HCT116 (cell line): Measurements from ENCODE around the gene SIRPD. TPM values are rescaled to one million over a fixed set of nuclear protein-coding genes. Genes with fewer than 3 reads are reported as not detected.

Source experiments
- ATAC-seq: fragments of 200-7000 bp; cut with Tn5 transposase; 2 replicates; pipeline ENCODE4 v1.9.1; 2020; ENCODE audit warnings: mild to moderate bottlenecking, moderate library complexity
- BruUV-seq: library from RNA; stranded (reverse); fragments of 400-500 nt; replicated peaks from 2 replicates; lab custom pipeline; 2021; lab: Mats Ljungman, UMichigan
- CTCF ChIA-PET: fragments of 300-600 bp; sonication (Branson Sonifier 250); formaldehyde crosslinking; loops from one replicate; lab custom pipeline; 2021; ENCODE audit warnings: antibody characterized with exemption; lab: Charles Lee
- POLR2A ChIA-PET: fragments of 300-600, 350-600 bp; sonication (Branson Sonifier 250); formaldehyde crosslinking; loops from one replicate; lab custom pipeline; 2021; ENCODE audit warnings: antibody characterized with exemption; lab: Charles Lee
- RAD21 ChIA-PET, 2 experiments: fragments of 300-600 bp; sonication (Branson Sonifier 250); formaldehyde crosslinking; loops; one replicate each; lab custom pipeline; 2023; ENCODE audit warnings: low total read pairs in 2 of 2; ENCODE audit not compliant: uncharacterized antibody in 2 of 2, unreplicated experiment in 2 of 2, low non-redundant PET in 1 of 2; lab: Charles Lee
- DNase-seq: peaks from one replicate; pipeline ENCODE4 v3.0.0-alpha.2; 2010; ENCODE audit warnings: low read depth, low spot score
- H2AFZ ChIP-seq: fragments of 200-600 bp; shearing (Covaris generic), sonication (generic); 2 replicates; pipeline ENCODE4 v1.6.1; 2017; ENCODE audit warnings: low read depth, mixed run types, mixed read lengths, antibody characterized with exemption, low read length; ENCODE audit not compliant: poor library complexity, severe bottlenecking
- H3K27ac ChIP-seq: 2 replicates; pipeline ENCODE4 v1.5.1; 2012; ENCODE audit warnings: low read depth, low read length
- H3K27me3 ChIP-seq: fragments of 200-600 bp; sonication (generic); 2 replicates; pipeline ENCODE4 v1.6.1; 2016; ENCODE audit warnings: mixed run types, low read length, mixed read lengths; ENCODE audit not compliant: insufficient read depth
- H3K36me3 ChIP-seq, 2 experiments: fragments of 200-500 bp in 1 of 2; fragments of 200-600 bp in 1 of 2; sonication (Bioruptor generic) in 1 of 2; sonication (generic) in 1 of 2; 2 replicates each; pipeline versions ENCODE4 v1.5.1 to v1.6.1; 2014 to 2016; ENCODE audit warnings: low read length in 2 of 2, inconsistent platforms in 1 of 2, mixed read lengths in 1 of 2, mixed run types in 1 of 2; ENCODE audit not compliant: insufficient read depth in 2 of 2, control insufficient read depth in 1 of 2
- H3K4me1 ChIP-seq, 2 experiments: fragments of 200-600 bp in 1 of 2; sonication (generic) in 1 of 2; 2 replicates each; pipeline versions ENCODE4 v1.5.1 to v1.6.1; 2012 to 2017; ENCODE audit warnings: low read length in 2 of 2, inconsistent platforms in 1 of 2, mild to moderate bottlenecking in 1 of 2, mixed read lengths in 1 of 2, mixed run types in 1 of 2, moderate library complexity in 1 of 2; ENCODE audit not compliant: insufficient read depth in 2 of 2, control insufficient read depth in 1 of 2
- H3K4me2 ChIP-seq: fragments of 200-600 bp; sonication (generic); 2 replicates; pipeline ENCODE4 v1.6.1; 2017; ENCODE audit warnings: mixed run types, low read length, mixed read lengths
- H3K4me3 ChIP-seq, 2 experiments: fragments of 200-600 bp in 1 of 2; sonication (generic) in 1 of 2; replicated peaks in 1 of 2; 2 replicates each; pipeline ENCODE4 v1.5.1; 2011 to 2016; ENCODE audit warnings: low read length in 2 of 2, control low read depth in 1 of 2, low read depth in 1 of 2, mild to moderate bottlenecking in 1 of 2, mixed read lengths in 1 of 2, mixed run types in 1 of 2
- H3K79me2 ChIP-seq: fragments of 200-600 bp; sonication (generic); 2 replicates; pipeline ENCODE4 v1.6.1; 2017; ENCODE audit warnings: mild to moderate bottlenecking, mixed run types, low read length, moderate library complexity, mixed read lengths; ENCODE audit not compliant: insufficient read depth
- H3K9ac ChIP-seq: fragments of 200-600 bp; sonication (generic); 2 replicates; pipeline ENCODE4 v1.6.1; 2016; ENCODE audit warnings: low read length, mixed read lengths
- H3K9me2 ChIP-seq: fragments of 200-600 bp; sonication (generic), shearing (Covaris generic); 2 replicates; pipeline ENCODE4 v1.6.1; 2017; ENCODE audit warnings: mixed run types, mild to moderate bottlenecking, moderate library complexity; ENCODE audit not compliant: insufficient read depth
- H3K9me3 ChIP-seq, 2 experiments: fragments of 200-500 bp in 1 of 2; fragments of 200-600 bp in 1 of 2; sonication (Bioruptor generic) in 1 of 2; sonication (generic) in 1 of 2; 2 replicates each; pipeline ENCODE4 v1.6.1; 2014 to 2017; ENCODE audit warnings: low read length in 2 of 2, mixed read lengths in 2 of 2, inconsistent platforms in 1 of 2, low read depth in 1 of 2, mild to moderate bottlenecking in 1 of 2, mixed run types in 1 of 2, moderate library complexity in 1 of 2; ENCODE audit not compliant: control insufficient read depth in 1 of 2, insufficient read depth in 1 of 2
- H4K20me1 ChIP-seq: fragments of 200-600 bp; sonication (generic), shearing (Covaris generic); 2 replicates; pipeline ENCODE4 v1.6.1; 2017; ENCODE audit warnings: mixed run types, mild to moderate bottlenecking, moderate library complexity; ENCODE audit not compliant: insufficient read depth
- CEBPB ChIP-seq: IDR thresholded peaks from 2 replicates; pipeline ENCODE4 v1.6.1; 2012; ENCODE audit warnings: low read depth
- CTCF ChIP-seq, 3 experiments: fragments of 200-600 bp in 1 of 3; sonication (generic) in 1 of 3; IDR thresholded peaks in 2 of 3; conservative IDR thresholded peaks in 1 of 3; 2 replicates each; pipeline ENCODE4 v1.5.1; 2012 to 2017; ENCODE audit warnings: low read depth in 2 of 3, low read length in 2 of 3, antibody characterized with exemption in 1 of 3, borderline replicate concordance in 1 of 3, control low read depth in 1 of 3, mild to moderate bottlenecking in 1 of 3, mixed read lengths in 1 of 3, mixed run types in 1 of 3, moderate library complexity in 1 of 3; ENCODE audit not compliant: insufficient read depth in 1 of 3
- EGR1 ChIP-seq: IDR thresholded peaks from 2 replicates; pipeline ENCODE4 v1.6.1; 2012; ENCODE audit warnings: low read depth
- EZH2 ChIP-seq: fragments of 200-600 bp; sonication (generic); IDR thresholded peaks from 2 replicates; pipeline ENCODE4 v1.6.1; 2017; ENCODE audit warnings: antibody characterized with exemption, mixed run types
- EZH2phosphoT487 ChIP-seq: fragments of 200-600 bp; IDR thresholded peaks from 2 replicates; pipeline ENCODE4 v1.6.1; 2018; ENCODE audit warnings: antibody characterized with exemption, borderline replicate concordance
- FOSL1 ChIP-seq: IDR thresholded peaks from 2 replicates; pipeline ENCODE4 v1.6.1; 2012; ENCODE audit warnings: low read depth
- JUND ChIP-seq: IDR thresholded peaks from 2 replicates; pipeline ENCODE4 v1.6.1; 2012
- POLR2A ChIP-seq: IDR thresholded peaks from 2 replicates; pipeline ENCODE4 v1.7.0; 2011; ENCODE audit warnings: borderline replicate concordance; ENCODE audit not compliant: insufficient read depth, insufficient read length; ENCODE audit errors: extremely low read depth
- POLR2AphosphoS5 ChIP-seq: IDR thresholded peaks from 2 replicates; pipeline ENCODE4 v1.6.1; 2011; ENCODE audit warnings: mild to moderate bottlenecking, low read depth, low read length, moderate library complexity
- RAD21 ChIP-seq: IDR thresholded peaks from 2 replicates; pipeline ENCODE4 v1.6.1; 2012; ENCODE audit warnings: low read depth, mild to moderate bottlenecking
- REST ChIP-seq: IDR thresholded peaks from 2 replicates; pipeline ENCODE4 v1.6.1; 2012; ENCODE audit warnings: low read depth
- SIN3A ChIP-seq: IDR thresholded peaks from 2 replicates; pipeline ENCODE4 v1.6.1; 2012; ENCODE audit warnings: low read depth
- SP1 ChIP-seq: IDR thresholded peaks from 2 replicates; pipeline ENCODE4 v1.6.1; 2012; ENCODE audit warnings: low read depth
- SRF ChIP-seq: IDR thresholded peaks from 2 replicates; pipeline ENCODE4 v1.6.1; 2012; ENCODE audit warnings: low read depth
- TCF7L2 ChIP-seq: IDR thresholded peaks from 2 replicates; pipeline ENCODE4 v1.7.0; 2011; ENCODE audit warnings: borderline replicate concordance, inconsistent platforms; ENCODE audit not compliant: insufficient read depth, insufficient read length; ENCODE audit errors: extremely low read depth
- ZFX ChIP-seq: fragments of 450-650 bp; IDR thresholded peaks from 2 replicates; pipeline ENCODE4 v1.6.1; 2017
- ZNF274 ChIP-seq: fragments of 200-500 bp; sonication (Bioruptor generic); IDR thresholded peaks from 2 replicates; pipeline ENCODE4 v1.6.1; 2014; ENCODE audit warnings: mild to moderate bottlenecking, low read depth, low read length, inconsistent platforms
- intact Hi-C: fragments of 100-400 bp; cut with micrococcal nuclease; formaldehyde crosslinking; loops from 2 replicates; pipeline ENCODE4 v1.10.0; 2022
- total RNA-seq: library from RNA; stranded (reverse); gene quantifications from one replicate; pipeline ENCODE4 v1.2.1, GENCODE V29; 2021; ENCODE audit not compliant: unreplicated experiment
- TF ChIP-seq, protein P1 (sequence below): IDR thresholded peaks from 2 replicates; pipeline ENCODE4 v1.6.1; 2012

Gene SIRPD
- total RNA-seq, 1 experiment from 2014 or later = not detected

GRCh38 chr20:1562622-1563021 is 5.1 kb upstream of the SIRPD start (continued):
- TF ChIP-seq CTCF (IDR thresholded peaks at IDR 0.05 in 2 of 3, conservative IDR thresholded peaks at IDR 0.05 in 1 of 3; ENCODE audit: borderline replicate concordance in 1 of 3, insufficient read depth in 1 of 3, low read depth in 2 of 3, low read length in 2 of 3) (no peak), ZFX (no peak)

DNA sequence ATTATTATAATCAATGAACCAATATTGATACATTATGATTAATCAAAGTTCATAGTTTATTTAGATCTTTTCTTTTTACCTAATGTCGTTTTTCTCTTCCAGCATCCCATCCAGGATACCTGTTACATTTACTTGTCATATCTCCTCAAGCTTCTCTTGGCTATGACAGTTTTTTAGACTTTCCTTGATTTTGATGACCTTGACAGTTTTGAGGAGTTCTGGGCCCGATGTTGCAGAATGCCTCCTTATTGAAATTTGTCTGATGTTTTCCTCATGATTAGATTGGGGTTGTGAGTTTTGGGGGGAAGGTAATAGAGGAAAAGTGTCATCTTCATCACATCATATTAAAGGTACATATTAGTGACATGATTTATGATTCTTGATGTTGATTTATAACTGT is 3.8 kb upstream of the SIRPD start:
- no peak for ATAC-seq
- TF ChIP-seq CEBPB (no peak), RAD21 (no peak), POLR2A (no peak), EZH2 (no peak), SIN3A (no peak), FOSL1 (no peak), EZH2phosphoT487 (no peak), CTCF (IDR thresholded peaks at IDR 0.05 in 2 of 3, conservative IDR thresholded peaks at IDR 0.05 in 1 of 3; ENCODE audit: borderline replicate concordance in 1 of 3, insufficient read depth in 1 of 3, low read depth in 2 of 3, low read length in 2 of 3) (no peak), EGR1 (no peak), ZNF274 (no peak), SP1 (no peak), REST (no peak), ZFX (no peak), POLR2AphosphoS5 (no peak), TCF7L2 (no peak), SRF (no peak), JUND (no peak)
- TF ChIP-seq, protein P1, sequence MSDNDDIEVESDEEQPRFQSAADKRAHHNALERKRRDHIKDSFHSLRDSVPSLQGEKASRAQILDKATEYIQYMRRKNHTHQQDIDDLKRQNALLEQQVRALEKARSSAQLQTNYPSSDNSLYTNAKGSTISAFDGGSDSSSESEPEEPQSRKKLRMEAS = no peak
- TF ChIP-seq, all 23 proteins: peak for 0
- H3K9me2 ChIP-seq = no peaks in the 10 kb centered on the region
- DNase-seq = no peak
- H2AFZ ChIP-seq = no peak overlapping the region
- ChIA-PET POLR2A (no interaction called here), RAD21 (no interaction called here), CTCF (no interaction called here)
- intact Hi-C loops = no loop called here
- H4K20me1 ChIP-seq = no peaks in the 10 kb centered on the region
- no TSS peak for BruUV-seq
- H3K79me2 ChIP-seq = no peaks in the 10 kb centered on the region
- H3K27me3 ChIP-seq = no peaks in the 10 kb centered on the region
- no peak overlapping the region for H3K4me3 ChIP-seq
- no peak overlapping the region for H3K27ac ChIP-seq
- no peak overlapping the region for H3K9ac ChIP-seq
- no peak overlapping the region for H3K4me2 ChIP-seq
- no peaks in the 10 kb centered on the region for H3K36me3 ChIP-seq
- peaks cover 0 to 1% of the 10 kb centered on the region in 2 experiments; a peak in 1 of 4 replicates for H3K4me1 ChIP-seq
- no peaks in the 10 kb centered on the region for H3K9me3 ChIP-seq
